Stimulated activated naive CD8-positive, alpha-beta T cell treated with anti-CD3 and anti-CD28 coated beads, Interleukin-15, amount 100 ng/mL, for 72 hours (primary cell): Measurements from ENCODE around the gene CEP170B.
"Not testable (repeated sequence)": the region's sequence is repeated elsewhere in the genome, so short reads cannot be mapped to it uniquely, and the experiment has no call there.

ENCODE experiments used
- ATAC-seq: fragments of 150-1000 bp; cut with Tn5 transposase; 2 replicates; pipeline ENCODE4 v1.10.0; 2021; ENCODE audit warnings: mild to moderate bottlenecking, moderate library complexity
- DNase-seq, 2 donors: peaks; one replicate each; pipeline ENCODE4 v3.0.0; 2021 to 2022
- H3K27ac Mint-ChIP-seq, 2 donors: one replicate each; pipeline ENCODE4 v1.8.0; 2022; ENCODE audit warnings: mild to moderate bottlenecking in 2 of 2, mixed read lengths in 2 of 2, moderate library complexity in 2 of 2
- H3K27me3 Mint-ChIP-seq: one replicate; pipeline ENCODE4 v1.8.0; 2022; ENCODE audit warnings: mixed read lengths
- H3K4me1 Mint-ChIP-seq: one replicate; pipeline ENCODE4 v1.8.0; 2022; ENCODE audit warnings: mild to moderate bottlenecking, mixed read lengths
- H3K4me3 Mint-ChIP-seq, 2 donors: one replicate each; pipeline ENCODE4 v1.8.0; 2022; ENCODE audit warnings: mild to moderate bottlenecking in 2 of 2, mixed read lengths in 2 of 2, moderate library complexity in 1 of 2
- H3K9me3 Mint-ChIP-seq, 2 donors: one replicate each; pipeline ENCODE4 v1.8.0; 2022; ENCODE audit warnings: mixed read lengths in 2 of 2

Gene CEP170B

GRCh38 chr14:104879201-104879982, 14.3 kb downstream of the CEP170B start:
- Mint-ChIP-seq H3K27me3 (no peaks in the 10 kb centered on the region), H3K9me3 (no peaks in the 10 kb centered on the region), H3K4me3 (no peak overlapping the region), H3K27ac (no peak overlapping the region), H3K4me1 (peaks cover 19% of the 10 kb centered on the region)
- DNase-seq, result no peak
- ATAC-seq, result no peak

GRCh38 chr14:104879983-104880565, 15.0 kb downstream of the CEP170B start:
- Mint-ChIP-seq H3K27me3 (no peaks in the 10 kb centered on the region), H3K4me1 (peaks cover 19% of the 10 kb centered on the region), H3K9me3 (no peaks in the 10 kb centered on the region), H3K4me3 (no peak overlapping the region), H3K27ac (no peak overlapping the region)
- DNase-seq (no peak), ATAC-seq (no peak)

GRCh38 chr14:104880584-104881210, 15.6 kb downstream of the CEP170B start:
- Mint-ChIP-seq H3K4me3 (no peak overlapping the region), H3K9me3 (no peaks in the 10 kb centered on the region), H3K27ac (no peak overlapping the region), H3K4me1 (peaks cover 14% of the 10 kb centered on the region), H3K27me3 (no peaks in the 10 kb centered on the region)
- DNase-seq, result no peak
- no peak for ATAC-seq

- ATAC-seq, result no peak
- Mint-ChIP-seq H3K9me3 (no peaks in the 10 kb centered on the region), H3K4me3 (no peak overlapping the region), H3K27me3 (no peaks in the 10 kb centered on the region), H3K4me1 (peaks cover 7% of the 10 kb centered on the region), H3K27ac (no peak overlapping the region)
- DNase-seq, result no peak
Observed at GRCh38 chr14:104881369-104881979, 16.4 kb downstream of the CEP170B start.

GRCh38 chr14:104882325-104882973, 17.4 kb downstream of the CEP170B start:
- no peaks in the 10 kb centered on the region for H3K27me3 Mint-ChIP-seq
- ATAC-seq (peak; percentile 27), DNase-seq (no peak)
- no peaks in the 10 kb centered on the region for H3K9me3 Mint-ChIP-seq
- no peaks in the 10 kb centered on the region for H3K4me1 Mint-ChIP-seq
- no peak overlapping the region for H3K4me3 Mint-ChIP-seq
- H3K27ac Mint-ChIP-seq, result no peak overlapping the region

- DNase-seq (no peak), ATAC-seq (no peak)
- H3K27me3 Mint-ChIP-seq, result no peaks in the 10 kb centered on the region
- H3K4me3 Mint-ChIP-seq, result no peak overlapping the region
- H3K9me3 Mint-ChIP-seq, result no peaks in the 10 kb centered on the region
- no peak overlapping the region for H3K27ac Mint-ChIP-seq
- H3K4me1 Mint-ChIP-seq, result no peaks in the 10 kb centered on the region
Observed at GRCh38 chr14:104882991-104883660, 18.1 kb downstream of the CEP170B start.

- DNase-seq, result no peak
- Mint-ChIP-seq H3K9me3 (no peaks in the 10 kb centered on the region), H3K4me3 (no peak overlapping the region), H3K27ac (no peak overlapping the region), H3K27me3 (no peaks in the 10 kb centered on the region), H3K4me1 (no peaks in the 10 kb centered on the region)
- ATAC-seq, result no peak
Observed at GRCh38 chr14:104883681-104884361, 18.8 kb downstream of the CEP170B start.

- H3K9me3 Mint-ChIP-seq, H3K4me1 Mint-ChIP-seq, ATAC-seq, H3K27me3 Mint-ChIP-seq, DNase-seq, H3K4me3 Mint-ChIP-seq, H3K27ac Mint-ChIP-seq: not testable (repeated sequence)
Observed at GRCh38 chr14:104884381-104884780, 19.3 kb downstream of the CEP170B start.

GRCh38 chr14:104885031-104885972, 20.2 kb downstream of the CEP170B start:
- Mint-ChIP-seq H3K27me3 (no peaks in the 10 kb centered on the region), H3K4me1 (no peaks in the 10 kb centered on the region), H3K27ac (no peak overlapping the region), H3K9me3 (no peaks in the 10 kb centered on the region), H3K4me3 (no peak overlapping the region)
- DNase-seq, result no peak
- no peak for ATAC-seq

- ATAC-seq, result no peak
- Mint-ChIP-seq H3K9me3 (no peaks in the 10 kb centered on the region), H3K4me3 (no peak overlapping the region), H3K4me1 (no peaks in the 10 kb centered on the region), H3K27ac (peak overlapping the region in 1 of 2 donors; percentile 27), H3K27me3 (no peaks in the 10 kb centered on the region)
- DNase-seq, result no peak
Observed at GRCh38 chr14:104885973-104886689, 21.1 kb downstream of the CEP170B start.

- DNase-seq (no peak), ATAC-seq (no peak)
- Mint-ChIP-seq H3K4me3 (no peak overlapping the region), H3K9me3 (no peaks in the 10 kb centered on the region), H3K27ac (peak overlapping the region in 1 of 2 donors; percentile 9), H3K27me3 (no peaks in the 10 kb centered on the region), H3K4me1 (no peaks in the 10 kb centered on the region)
Observed at GRCh38 chr14:104886690-104887622, 21.9 kb downstream of the CEP170B start.

GRCh38 chr14:104887623-104888488, 22.8 kb downstream of the CEP170B start:
- ATAC-seq (peak; percentile 13), DNase-seq (no peak)
- no peaks in the 10 kb centered on the region for H3K27me3 Mint-ChIP-seq
- H3K27ac Mint-ChIP-seq, result no peak overlapping the region
- no peak overlapping the region for H3K4me3 Mint-ChIP-seq
- H3K4me1 Mint-ChIP-seq, result no peaks in the 10 kb centered on the region
- no peaks in the 10 kb centered on the region for H3K9me3 Mint-ChIP-seq
